ENCODE results near the gene ESPN. TPM values are rescaled to one million over a fixed set of nuclear protein-coding genes. Genes with fewer than 3 reads are reported as not detected.
A peak's percentile ranks its signal among the peaks of the same experiment; 100 is the strongest.
"Not testable (repeated sequence)": the region's sequence is repeated elsewhere in the genome, so short reads cannot be mapped to it uniquely, and the experiment has no call there.

Gene ESPN
- total RNA-seq, 2 experiments from 2014 or later = 0.39 to 0.44 TPM

- no peak for DNase-seq
- no peaks in the 10 kb centered on the region for H3K36me3 Mint-ChIP-seq
- H3K9me3 Mint-ChIP-seq = no peaks in the 10 kb centered on the region
- H3K4me3 Mint-ChIP-seq = peak overlapping the region; percentile 37
- H3K27ac Mint-ChIP-seq = no peak overlapping the region
- H3K27me3 Mint-ChIP-seq = peaks cover 86% of the 10 kb centered on the region
- peaks cover 8% of the 10 kb centered on the region for H3K4me1 Mint-ChIP-seq
Measured at GRCh38 chr1:6418668-6419396, 5.7 kb upstream of the ESPN start.

- Mint-ChIP-seq H3K9me3 (no peaks in the 10 kb centered on the region), H3K4me3 (no peak overlapping the region), H3K27me3 (peaks cover 86% of the 10 kb centered on the region), H3K4me1 (peaks cover 8% of the 10 kb centered on the region), H3K27ac (no peak overlapping the region), H3K36me3 (no peaks in the 10 kb centered on the region)
- DNase-seq = no peak
Measured at GRCh38 chr1:6419397-6419803, 5.2 kb upstream of the ESPN start.

GRCh38 chr1:6419804-6420453, 4.6 kb upstream of the ESPN start, which contains the start of gene HES2:
Gene HES2 (minus strand): TSS chr1:6419919. CDS start chr1:6419820, 99 bp downstream.
- Mint-ChIP-seq H3K4me1 (peaks cover 4% of the 10 kb centered on the region), H3K4me3 (peak within 1 kb of the TSS; percentile 37), H3K9me3 (no peaks in the 10 kb centered on the region), H3K27ac (no peak within 1 kb of the TSS), H3K36me3 (no peaks in the 10 kb centered on the region), H3K27me3 (peaks cover 82% of the 10 kb centered on the region)
- peak; percentile 15 for DNase-seq

GRCh38 chr1:6420454-6421042, 4.0 kb upstream of the ESPN start:
- DNase-seq = peak; percentile 20
- Mint-ChIP-seq H3K4me1 (peaks cover 4% of the 10 kb centered on the region), H3K4me3 (no peak overlapping the region), H3K9me3 (no peaks in the 10 kb centered on the region), H3K36me3 (no peaks in the 10 kb centered on the region), H3K27ac (no peak overlapping the region), H3K27me3 (peaks cover 81% of the 10 kb centered on the region)

GRCh38 chr1:6421266-6421665, 3.3 kb upstream of the ESPN start:
- peaks cover 78% of the 10 kb centered on the region for H3K27me3 Mint-ChIP-seq
- no peaks in the 10 kb centered on the region for H3K36me3 Mint-ChIP-seq
- DNase-seq = no peak
- H3K27ac Mint-ChIP-seq = no peak overlapping the region
- H3K4me1 Mint-ChIP-seq = peaks cover 4% of the 10 kb centered on the region
- no peaks in the 10 kb centered on the region for H3K9me3 Mint-ChIP-seq
- no peak overlapping the region for H3K4me3 Mint-ChIP-seq

GRCh38 chr1:6423321-6423999, 1.1 kb upstream of the ESPN start:
- Mint-ChIP-seq H3K4me1 (peaks cover 4% of the 10 kb centered on the region), H3K27me3 (peaks cover 70% of the 10 kb centered on the region), H3K9me3 (no peaks in the 10 kb centered on the region), H3K36me3 (no peaks in the 10 kb centered on the region), H3K27ac (no peak overlapping the region), H3K4me3 (no peak overlapping the region)
- DNase-seq = peak; percentile 74

- Mint-ChIP-seq H3K4me1 (peaks cover 4% of the 10 kb centered on the region), H3K27ac (no peak overlapping the region), H3K27me3 (peaks cover 67% of the 10 kb centered on the region), H3K9me3 (no peaks in the 10 kb centered on the region), H3K4me3 (no peak overlapping the region), H3K36me3 (no peaks in the 10 kb centered on the region)
- DNase-seq = no peak
Measured at GRCh38 chr1:6424000-6424565, 493 bp upstream of the ESPN start.

- H3K4me1 Mint-ChIP-seq = peaks cover 3% of the 10 kb centered on the region
- no peaks in the 10 kb centered on the region for H3K36me3 Mint-ChIP-seq
- no peak overlapping the region for H3K4me3 Mint-ChIP-seq
- peaks cover 56% of the 10 kb centered on the region for H3K27me3 Mint-ChIP-seq
- no peak overlapping the region for H3K27ac Mint-ChIP-seq
- H3K9me3 Mint-ChIP-seq = no peaks in the 10 kb centered on the region
- DNase-seq = no peak
Measured at GRCh38 chr1:6425658-6426057, 1.1 kb downstream of the ESPN start.

GRCh38 chr1:6426277-6426971, 1.8 kb downstream of the ESPN start:
- Mint-ChIP-seq H3K27ac (no peak overlapping the region), H3K4me1 (peaks cover 3% of the 10 kb centered on the region), H3K27me3 (peaks cover 48% of the 10 kb centered on the region), H3K4me3 (no peak overlapping the region), H3K9me3 (no peaks in the 10 kb centered on the region), H3K36me3 (no peaks in the 10 kb centered on the region)
- no peak for DNase-seq

- DNase-seq = no peak
- peaks cover 42% of the 10 kb centered on the region for H3K27me3 Mint-ChIP-seq
- no peak overlapping the region for H3K4me3 Mint-ChIP-seq
- H3K4me1 Mint-ChIP-seq = peaks cover 3% of the 10 kb centered on the region
- no peak overlapping the region for H3K27ac Mint-ChIP-seq
- H3K36me3 Mint-ChIP-seq = no peaks in the 10 kb centered on the region
- no peaks in the 10 kb centered on the region for H3K9me3 Mint-ChIP-seq
Measured at GRCh38 chr1:6426972-6427350, 2.4 kb downstream of the ESPN start.

GRCh38 chr1:6427441-6428390, 3.1 kb downstream of the ESPN start:
- Mint-ChIP-seq H3K36me3 (no peaks in the 10 kb centered on the region), H3K27me3 (peaks cover 35% of the 10 kb centered on the region), H3K9me3 (no peaks in the 10 kb centered on the region), H3K27ac (no peak overlapping the region), H3K4me3 (no peak overlapping the region), H3K4me1 (peaks cover 3% of the 10 kb centered on the region)
- no peak for DNase-seq

GRCh38 chr1:6428453-6428852, 3.9 kb downstream of the ESPN start:
- H3K4me1 Mint-ChIP-seq, H3K27ac Mint-ChIP-seq, H3K9me3 Mint-ChIP-seq, H3K36me3 Mint-ChIP-seq, H3K4me3 Mint-ChIP-seq, DNase-seq: not testable (repeated sequence)
- H3K27me3 Mint-ChIP-seq = peaks cover 32% of the 10 kb centered on the region

GRCh38 chr1:6429660-6430411, 5.3 kb downstream of the ESPN start:
- H3K4me3 Mint-ChIP-seq, H3K27ac Mint-ChIP-seq, H3K9me3 Mint-ChIP-seq, H3K36me3 Mint-ChIP-seq, DNase-seq, H3K4me1 Mint-ChIP-seq: not testable (repeated sequence)
- peaks cover 22% of the 10 kb centered on the region for H3K27me3 Mint-ChIP-seq
